Spleen (tissue), 7 donors: ENCODE results near the gene ZYX.

Experiments
- POLR2A ChIP-seq, 3 donors: fragments of 450-650 bp; IDR thresholded peaks; one replicate each; pipeline ENCODE4 v1.5.1; 2017; ENCODE audit warnings: antibody characterized with exemption in 3 of 3, mild to moderate bottlenecking in 1 of 3
- POLR2AphosphoS5 ChIP-seq, 3 donors: sonication (generic); formaldehyde crosslinking; IDR thresholded peaks; one replicate each; pipeline ENCODE4 v1.5.1; 2017; ENCODE audit warnings: antibody characterized with exemption in 3 of 3
- TF ChIP-seq, protein P1 (sequence below), 11 experiments: fragments of 200-600 bp in 7 of 11; fragments of 450-650 bp in 4 of 11; sonication (generic) in 4 of 11; IDR thresholded peaks in 8 of 11; conservative IDR thresholded peaks in 3 of 11; 1 replicate in 7 of 11; 2 replicates in 4 of 11; pipeline versions ENCODE4 v1.4.0 to v1.8.0; 2016 to 2021; ENCODE audit warnings: antibody characterized with exemption in 11 of 11, inconsistent platforms in 4 of 11, mild to moderate bottlenecking in 1 of 11
- donor health status: DM: no; HTN: no; CAD: no; lungs with moderate emphysema.
- donor health status: DM: no; HTN: no; CAD: no.
- donor health status: DM: no; HTN: no; CAD: no.

DNA sequence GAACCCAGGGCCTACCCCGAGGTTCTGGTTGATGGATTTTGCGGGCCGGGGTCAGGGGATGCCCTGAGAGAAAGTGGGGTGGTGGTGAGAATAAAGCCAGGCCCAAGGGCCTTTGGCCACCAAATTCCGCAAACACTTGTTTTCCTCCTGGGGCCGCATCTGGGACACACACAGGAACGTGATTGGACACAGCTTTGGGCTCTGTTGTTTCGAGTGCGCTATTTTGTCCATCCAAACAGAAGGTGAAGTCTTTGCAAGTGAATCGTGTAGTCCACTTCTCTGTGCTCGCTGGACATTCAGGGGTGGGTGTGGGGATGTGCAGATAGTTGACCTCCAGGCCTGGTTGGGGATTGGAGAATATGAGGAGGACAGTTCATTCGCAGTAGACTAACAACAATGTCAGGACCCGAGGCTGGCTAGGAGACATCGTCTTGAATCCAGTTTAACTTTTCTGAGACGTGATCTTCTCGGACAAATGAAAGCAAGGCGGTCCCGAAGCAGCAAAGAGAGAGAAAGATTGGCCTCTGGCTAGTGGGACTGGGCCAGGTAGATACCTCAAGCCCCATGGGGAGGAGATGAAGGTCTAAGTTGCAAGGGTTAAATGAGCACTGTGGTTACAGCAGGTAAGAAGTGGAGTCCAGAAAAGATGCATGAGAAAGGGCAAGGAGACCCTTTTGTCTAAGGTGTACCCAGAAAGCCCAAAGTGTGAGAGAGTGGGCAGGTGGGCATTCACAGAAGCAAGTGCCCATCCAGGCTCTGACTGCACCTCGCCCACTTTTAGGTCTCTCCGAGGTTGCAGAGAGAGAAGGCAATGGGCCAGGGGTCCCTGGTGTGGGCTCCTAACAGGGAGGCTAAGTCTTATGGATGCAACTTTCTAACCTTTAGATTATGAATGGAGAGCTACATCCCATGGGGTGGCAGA lies 17.9 kb upstream of the ZYX start:
- TF ChIP-seq, protein P1, sequence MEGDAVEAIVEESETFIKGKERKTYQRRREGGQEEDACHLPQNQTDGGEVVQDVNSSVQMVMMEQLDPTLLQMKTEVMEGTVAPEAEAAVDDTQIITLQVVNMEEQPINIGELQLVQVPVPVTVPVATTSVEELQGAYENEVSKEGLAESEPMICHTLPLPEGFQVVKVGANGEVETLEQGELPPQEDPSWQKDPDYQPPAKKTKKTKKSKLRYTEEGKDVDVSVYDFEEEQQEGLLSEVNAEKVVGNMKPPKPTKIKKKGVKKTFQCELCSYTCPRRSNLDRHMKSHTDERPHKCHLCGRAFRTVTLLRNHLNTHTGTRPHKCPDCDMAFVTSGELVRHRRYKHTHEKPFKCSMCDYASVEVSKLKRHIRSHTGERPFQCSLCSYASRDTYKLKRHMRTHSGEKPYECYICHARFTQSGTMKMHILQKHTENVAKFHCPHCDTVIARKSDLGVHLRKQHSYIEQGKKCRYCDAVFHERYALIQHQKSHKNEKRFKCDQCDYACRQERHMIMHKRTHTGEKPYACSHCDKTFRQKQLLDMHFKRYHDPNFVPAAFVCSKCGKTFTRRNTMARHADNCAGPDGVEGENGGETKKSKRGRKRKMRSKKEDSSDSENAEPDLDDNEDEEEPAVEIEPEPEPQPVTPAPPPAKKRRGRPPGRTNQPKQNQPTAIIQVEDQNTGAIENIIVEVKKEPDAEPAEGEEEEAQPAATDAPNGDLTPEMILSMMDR (IDR thresholded peaks at IDR 0.05 in 8 of 11, conservative IDR thresholded peaks at IDR 0.05 in 3 of 11), result no peak
- TF ChIP-seq POLR2A (IDR thresholded peaks at IDR 0.05) (no peak), POLR2AphosphoS5 (IDR thresholded peaks at IDR 0.05) (no peak)
